NCI-H1092 treated with DMSO at 0.1 percent for 48 hours (cell line): Measurements from ENCODE around the gene NCK1.

ENCODE experiments used
- DNase-seq: peaks from one replicate; lab custom pipeline; 2025; lab: John Stamatoyannopoulos, UW

Gene NCK1

GRCh38 chr3:136908297-136908696 lies 46.3 kb downstream of the NCK1 start:
- no peak for DNase-seq

GRCh38 chr3:136909187-136909586 lies 47.2 kb downstream of the NCK1 start:
- DNase-seq, result no peak

DNA sequence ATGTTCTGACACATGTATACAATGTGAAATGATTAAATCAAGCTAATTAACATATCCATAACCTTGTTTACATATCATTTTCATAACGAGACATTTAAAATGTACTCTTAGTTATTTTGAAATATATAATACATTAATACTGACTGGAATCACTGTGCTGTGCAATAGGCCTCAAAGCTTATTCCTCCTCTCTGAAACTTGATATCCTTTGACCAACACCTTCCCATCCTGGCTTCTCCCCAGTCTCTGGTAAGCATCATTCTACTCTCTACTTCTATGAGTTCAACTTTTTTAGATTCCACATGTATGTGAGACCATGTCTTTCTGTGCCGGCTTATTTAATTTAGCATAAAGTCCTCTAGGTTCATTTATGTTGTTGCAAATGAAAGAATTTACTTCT lies 48.7 kb downstream of the NCK1 start:
- no peak for DNase-seq

DNA sequence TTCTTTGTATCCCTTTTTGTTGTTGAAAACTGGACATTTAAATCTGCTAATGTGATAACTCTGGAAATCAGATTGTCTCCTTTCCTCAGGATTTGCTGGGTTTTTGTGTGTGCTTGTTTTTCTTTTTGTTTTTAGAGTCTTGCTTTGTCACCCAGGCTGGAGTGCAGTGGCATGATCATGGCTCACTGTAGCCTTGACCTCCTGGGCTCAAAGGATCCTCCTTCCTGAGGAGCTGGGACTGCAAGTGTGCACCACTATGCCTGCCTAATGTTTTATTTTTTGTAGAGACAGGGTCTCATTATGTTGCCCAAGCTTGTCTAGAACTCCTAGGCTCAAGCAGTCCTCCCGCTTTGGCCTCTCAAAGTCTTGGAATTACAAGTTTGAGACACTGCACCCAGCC lies 51.2 kb downstream of the NCK1 start:
- no peak for DNase-seq

DNA sequence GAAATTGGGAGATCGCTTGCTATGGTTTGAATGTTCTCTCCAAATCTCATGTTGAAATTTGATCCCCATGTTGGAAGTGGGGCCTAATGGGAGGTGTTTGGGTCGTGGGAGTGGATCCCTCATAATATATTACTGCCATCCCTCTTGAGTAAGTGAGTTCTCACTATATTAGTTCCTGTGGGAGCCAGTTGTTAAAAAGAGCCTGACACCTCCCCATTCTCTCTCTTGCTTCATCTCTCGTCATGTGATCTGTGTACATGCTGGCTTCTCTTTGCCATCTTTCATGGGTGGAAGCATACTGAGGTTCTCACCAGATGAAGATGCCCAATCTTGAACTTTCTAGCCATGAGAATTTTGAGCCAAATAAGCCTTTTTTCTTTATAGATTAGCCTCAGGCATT lies 52.7 kb downstream of the NCK1 start:
- DNase-seq, result no peak

DNA sequence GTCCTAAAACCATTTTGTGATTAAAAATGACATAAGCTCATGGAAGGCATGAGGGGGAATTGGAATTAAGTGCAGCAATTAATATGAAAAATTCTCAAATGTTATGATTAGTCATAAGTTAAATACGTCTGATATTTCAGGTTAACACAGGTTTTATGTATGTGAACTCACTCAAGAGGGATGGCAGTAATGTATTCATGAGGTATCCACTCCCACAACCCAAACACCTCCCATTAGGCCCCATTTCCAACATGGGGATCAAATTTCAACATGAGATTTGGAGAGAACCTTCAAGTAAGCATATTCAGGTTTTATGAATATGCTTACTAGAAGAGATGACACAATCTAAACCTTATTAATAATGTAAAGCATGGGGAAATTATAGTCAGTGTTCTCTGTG lies 54.2 kb downstream of the NCK1 start:
- DNase-seq, result no peak

DNA sequence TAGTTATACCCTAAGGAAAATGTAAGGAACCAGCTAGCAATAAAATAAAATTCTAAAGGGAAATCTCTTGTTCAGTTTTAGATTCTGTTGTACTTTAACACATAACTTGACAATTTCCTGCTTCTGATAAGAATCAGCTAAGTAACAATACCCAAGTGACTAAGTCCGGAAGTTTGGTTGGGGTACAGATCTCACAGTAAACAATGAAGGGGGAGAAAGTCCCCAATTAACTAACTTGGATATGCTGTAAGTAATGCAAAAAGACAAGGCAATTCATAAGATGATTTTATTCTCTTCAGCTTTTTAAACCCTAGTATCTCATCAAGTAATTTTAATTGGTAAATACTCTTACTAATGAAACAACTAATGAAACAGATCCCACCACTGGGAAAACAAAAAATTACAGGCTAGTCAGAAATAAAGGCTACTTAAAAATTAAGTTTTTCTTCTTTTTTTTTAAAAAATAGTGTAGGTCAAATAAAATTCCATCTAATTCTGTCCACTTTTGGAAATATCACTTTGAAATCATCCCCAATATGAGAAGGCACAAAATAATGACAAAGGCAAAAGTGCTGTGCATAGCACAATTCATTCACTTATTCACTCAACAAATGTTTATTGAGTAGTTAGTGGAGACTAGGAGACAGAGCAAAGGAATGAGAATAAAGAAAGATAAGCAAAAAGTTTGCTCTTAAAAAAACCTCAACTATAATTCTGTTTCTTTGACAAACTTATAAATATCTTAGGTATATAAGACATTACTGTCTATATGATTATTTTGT lies 58.0 kb downstream of the NCK1 start:
- DNase-seq, result no peak

DNA sequence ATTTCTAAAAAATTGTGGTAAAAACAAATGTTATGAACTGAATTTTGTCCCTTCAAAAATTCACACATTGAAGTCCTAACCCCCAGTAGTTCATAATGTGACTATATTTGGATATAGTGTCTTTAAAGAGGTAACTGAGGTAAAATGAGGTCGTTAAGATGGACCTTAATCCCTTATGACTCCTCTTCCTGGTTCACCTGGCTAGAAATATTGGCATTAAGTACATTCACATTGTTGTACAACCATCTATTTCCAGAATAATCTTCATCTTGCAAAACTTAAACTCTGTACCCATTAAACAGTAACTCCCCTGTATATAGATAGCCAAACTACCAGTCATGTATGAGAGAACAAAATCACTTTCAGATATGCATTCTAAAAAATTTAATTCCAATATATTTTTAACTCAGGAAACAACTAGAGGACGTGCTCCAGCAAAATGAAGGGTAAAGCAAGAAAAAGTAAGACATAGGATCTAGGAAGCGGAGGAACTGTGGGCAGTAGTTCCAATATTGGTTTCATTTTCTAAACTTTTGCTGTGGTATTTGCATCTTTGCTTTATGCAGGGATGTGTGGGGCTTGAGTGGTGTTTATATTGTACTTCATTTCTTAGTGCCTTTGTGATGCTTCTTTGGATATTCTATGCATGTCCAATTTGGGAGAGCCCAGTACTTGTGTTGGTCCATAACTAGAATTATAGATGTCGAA lies 59.0 kb downstream of the NCK1 start:
- DNase-seq, result no peak

GRCh38 chr3:136925425-136926190 lies 63.6 kb downstream of the NCK1 start:
- no peak for DNase-seq

DNA sequence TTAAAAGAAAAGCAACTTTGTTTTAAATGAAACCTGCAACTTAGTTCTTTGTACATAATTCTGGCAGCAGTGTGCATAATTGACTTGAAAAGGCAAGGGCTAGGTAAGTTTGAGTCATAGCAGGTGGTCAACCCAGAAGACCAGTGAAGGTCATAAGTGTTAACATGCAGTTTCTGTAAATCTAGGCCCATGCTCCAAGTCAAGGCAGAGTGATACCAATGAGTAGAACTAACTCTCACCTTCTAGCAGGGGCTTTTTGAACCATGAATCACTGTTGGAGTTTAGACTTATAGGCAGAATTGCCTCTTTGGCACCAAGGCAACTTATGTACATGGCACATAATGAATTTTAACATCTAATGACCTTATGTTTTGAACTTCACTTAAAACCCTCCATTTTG lies 66.2 kb downstream of the NCK1 start:
- DNase-seq, result no peak

DNA sequence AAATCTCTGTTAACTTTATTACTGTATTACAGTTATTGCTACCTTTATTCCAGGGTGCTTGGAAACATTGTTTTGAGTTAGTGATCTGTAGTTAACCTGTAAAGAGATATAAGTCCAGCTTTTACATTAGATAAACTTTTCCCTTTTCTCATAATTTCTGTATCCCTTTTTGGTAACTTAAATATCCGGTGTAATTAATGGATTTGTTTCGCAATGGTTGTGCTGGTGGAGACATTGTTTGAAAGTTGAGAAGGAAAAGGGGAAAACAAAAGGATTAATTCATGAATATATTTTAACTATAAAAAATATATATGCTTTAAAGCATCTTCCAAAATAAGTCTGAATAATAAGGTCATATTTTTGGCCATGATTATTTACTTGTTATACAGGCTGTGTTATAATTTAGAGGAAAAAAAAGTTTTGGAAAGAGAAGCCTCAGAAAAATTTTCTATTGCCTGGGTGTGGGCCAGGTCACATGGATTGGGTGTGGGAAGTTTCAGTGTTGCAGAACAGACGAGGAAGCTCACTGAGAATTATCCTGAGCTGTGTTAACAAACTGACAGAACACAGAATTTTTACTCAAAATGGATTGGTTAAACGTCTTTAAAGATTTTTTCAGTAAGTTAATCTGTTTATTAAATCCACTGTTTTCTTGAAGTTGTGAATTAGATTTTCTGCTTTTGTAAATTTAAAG lies 68.1 kb downstream of the NCK1 start:
- no peak for DNase-seq

DNA sequence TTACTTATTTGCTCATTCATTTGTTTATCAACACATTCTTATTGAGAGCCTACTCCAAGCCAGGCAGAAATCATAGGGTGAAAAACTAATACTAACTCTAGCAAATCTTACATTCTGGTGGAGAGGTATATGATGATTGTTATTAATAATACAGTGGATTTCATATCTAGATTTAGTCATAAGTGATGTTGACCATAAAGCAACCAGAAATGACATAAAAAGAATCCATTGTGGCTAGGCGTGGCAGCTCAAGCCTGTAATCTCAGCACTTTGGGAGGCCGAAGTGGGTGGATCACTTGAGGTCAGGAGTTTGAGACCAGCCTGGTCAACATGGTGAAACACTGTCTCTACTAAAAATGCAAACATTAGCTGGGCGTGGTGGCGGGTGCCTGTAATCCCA lies 69.6 kb downstream of the NCK1 start:
- no peak for DNase-seq

- DNase-seq, result no peak
Measured at GRCh38 chr3:136932523-136932922, 70.5 kb downstream of the NCK1 start.

DNA sequence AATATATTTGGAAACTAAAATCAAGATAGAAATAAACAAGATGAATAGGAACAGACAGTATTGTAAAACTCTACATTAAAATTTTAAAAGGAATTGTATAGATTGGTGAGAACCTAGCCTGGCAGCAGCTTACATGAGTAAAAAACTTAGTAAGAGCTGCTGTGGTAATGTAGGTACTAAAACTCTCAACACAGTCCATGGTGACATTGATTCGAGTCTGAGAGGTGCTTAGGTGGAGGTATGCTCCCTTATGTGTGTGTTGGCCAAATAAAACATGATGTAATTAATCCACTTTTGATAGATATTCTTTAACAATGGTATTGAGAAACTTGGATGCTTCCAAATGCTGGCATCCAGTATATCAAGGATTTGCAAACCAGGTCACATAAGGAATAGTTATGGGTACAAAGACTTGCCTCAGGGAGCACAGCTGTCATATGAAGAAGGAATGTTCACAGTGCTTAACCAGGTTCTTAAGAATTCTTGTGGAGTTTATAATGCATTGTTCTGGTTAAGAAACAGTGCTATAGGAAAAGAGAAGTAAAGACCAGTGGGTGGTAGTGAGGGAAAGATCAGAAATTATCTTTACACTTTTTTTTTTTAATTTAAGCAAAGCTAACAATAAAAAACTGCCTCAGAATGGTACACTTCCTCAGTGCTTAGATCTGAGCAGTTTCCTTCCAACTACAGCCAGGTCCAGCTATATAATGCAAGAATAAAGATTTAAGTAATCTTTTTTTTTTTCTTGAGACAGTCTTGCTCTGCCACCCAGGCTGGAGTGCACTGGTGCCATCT lies 71.2 kb downstream of the NCK1 start:
- DNase-seq, result no peak

DNA sequence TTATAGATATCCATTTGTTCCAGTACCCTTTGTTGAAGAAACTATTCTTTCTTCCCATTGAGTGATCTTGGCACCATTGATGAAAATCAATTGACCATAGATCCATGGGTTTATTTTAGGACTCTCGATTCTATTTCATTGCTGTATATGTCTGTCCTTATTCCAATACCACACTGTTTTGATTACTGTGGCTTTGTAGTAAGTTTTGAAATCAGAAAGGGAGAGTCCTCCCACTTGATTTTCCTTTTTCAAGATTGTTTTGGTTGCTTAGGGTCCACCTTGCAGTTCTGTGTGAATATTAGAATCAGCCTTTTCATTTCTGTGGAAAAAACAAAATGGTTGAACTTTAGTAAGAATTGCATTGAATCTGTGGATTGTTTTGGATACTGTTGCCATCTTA lies 75.2 kb downstream of the NCK1 start:
- no peak for DNase-seq

DNA sequence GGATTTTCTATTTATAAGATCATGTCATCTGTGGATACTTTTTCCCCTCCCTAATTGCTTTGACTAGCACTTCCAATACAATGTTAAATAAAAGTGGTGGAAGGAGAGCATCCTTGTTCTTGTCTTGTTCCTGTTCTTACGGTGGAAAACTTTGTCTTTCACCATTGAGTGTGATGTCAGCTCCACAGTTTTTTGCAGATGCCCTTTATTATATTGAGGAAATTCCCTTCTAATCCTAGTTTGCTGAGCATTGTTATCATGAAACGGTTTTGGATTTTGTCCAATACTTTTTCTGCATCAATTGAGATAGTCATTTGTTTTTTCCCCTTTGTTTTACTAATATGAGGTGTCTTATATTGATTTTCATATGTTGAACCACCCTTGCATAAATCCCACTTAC lies 75.8 kb downstream of the NCK1 start:
- DNase-seq, result no peak

- DNase-seq, result no peak
Measured at GRCh38 chr3:136938334-136938733, 76.3 kb downstream of the NCK1 start.

DNA sequence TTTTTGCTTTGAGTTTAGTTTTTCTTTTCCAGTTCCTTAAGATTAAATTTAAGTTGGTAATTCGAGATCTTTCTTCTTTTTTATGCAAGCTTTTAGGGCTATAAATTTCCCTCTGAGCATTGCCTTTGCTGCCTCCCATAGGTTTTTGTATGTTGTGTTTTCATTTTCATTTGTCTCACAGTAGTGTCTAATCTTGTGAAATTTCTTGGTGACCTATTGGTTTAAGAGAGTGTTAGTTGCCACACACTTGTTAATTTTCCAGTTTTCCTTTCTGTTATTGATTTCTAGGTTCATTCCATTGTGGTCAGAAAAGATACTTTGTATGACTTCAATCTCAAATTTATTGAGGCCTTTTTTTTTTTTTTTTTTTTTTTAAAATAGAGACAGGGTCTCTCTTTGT lies 77.5 kb downstream of the NCK1 start:
- no peak for DNase-seq

GRCh38 chr3:136942803-136943202 lies 80.8 kb downstream of the NCK1 start:
- DNase-seq, result no peak

- DNase-seq, result no peak
Measured at GRCh38 chr3:136943436-136943835, 81.4 kb downstream of the NCK1 start.

DNA sequence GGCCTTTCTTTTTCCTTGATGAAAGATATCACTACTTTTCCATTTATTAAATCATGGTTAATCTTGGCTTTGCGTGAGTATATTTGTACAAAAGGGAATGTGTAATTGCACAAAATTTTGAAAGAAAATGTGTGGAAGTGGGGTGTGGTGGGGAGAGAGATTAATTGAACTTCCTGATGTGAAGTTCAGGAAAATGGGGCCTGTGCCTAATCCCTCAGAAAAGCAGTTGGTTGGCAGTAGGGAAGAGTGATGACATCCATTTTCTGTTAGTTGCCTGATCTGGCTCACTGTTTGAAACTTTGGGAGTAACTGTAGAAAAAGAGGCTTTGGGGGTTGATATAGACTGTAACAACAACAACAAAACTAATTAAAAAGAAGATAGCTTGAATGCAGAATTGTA lies 85.0 kb downstream of the NCK1 start:
- DNase-seq, result no peak

- DNase-seq, result no peak
Measured at GRCh38 chr3:136947477-136947876, 85.5 kb downstream of the NCK1 start.
